ENCODE measurements around the gene DOCK4.

- TF ChIP-seq, protein P1, sequence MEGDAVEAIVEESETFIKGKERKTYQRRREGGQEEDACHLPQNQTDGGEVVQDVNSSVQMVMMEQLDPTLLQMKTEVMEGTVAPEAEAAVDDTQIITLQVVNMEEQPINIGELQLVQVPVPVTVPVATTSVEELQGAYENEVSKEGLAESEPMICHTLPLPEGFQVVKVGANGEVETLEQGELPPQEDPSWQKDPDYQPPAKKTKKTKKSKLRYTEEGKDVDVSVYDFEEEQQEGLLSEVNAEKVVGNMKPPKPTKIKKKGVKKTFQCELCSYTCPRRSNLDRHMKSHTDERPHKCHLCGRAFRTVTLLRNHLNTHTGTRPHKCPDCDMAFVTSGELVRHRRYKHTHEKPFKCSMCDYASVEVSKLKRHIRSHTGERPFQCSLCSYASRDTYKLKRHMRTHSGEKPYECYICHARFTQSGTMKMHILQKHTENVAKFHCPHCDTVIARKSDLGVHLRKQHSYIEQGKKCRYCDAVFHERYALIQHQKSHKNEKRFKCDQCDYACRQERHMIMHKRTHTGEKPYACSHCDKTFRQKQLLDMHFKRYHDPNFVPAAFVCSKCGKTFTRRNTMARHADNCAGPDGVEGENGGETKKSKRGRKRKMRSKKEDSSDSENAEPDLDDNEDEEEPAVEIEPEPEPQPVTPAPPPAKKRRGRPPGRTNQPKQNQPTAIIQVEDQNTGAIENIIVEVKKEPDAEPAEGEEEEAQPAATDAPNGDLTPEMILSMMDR (conservative IDR thresholded peaks at IDR 0.05) = no peak; the same call in 1 of the 2 replicates
- TF ChIP-seq ZFX (IDR thresholded peaks at IDR 0.05) = no peak
Measured at GRCh38 chr7:112207765-112208164, 1.6 kb upstream of the DOCK4 start.

Data from C4-2B (cell line).